HG02759 (cell line): Measurements from ENCODE around the gene EDA.
"Not testable (repeated sequence)": the region's sequence is repeated elsewhere in the genome, so short reads cannot be mapped to it uniquely, and the experiment has no call there.

Source experiments
- ATAC-seq: cut with Tn5 transposase; IDR thresholded peaks from one replicate; pipeline ENCODE4 v1.9.1; 2021; ENCODE audit warnings: mild to moderate bottlenecking, moderate library complexity; ENCODE audit not compliant: unreplicated experiment

EDA gene

GRCh38 chrX:69948276-69948797 lies 332.4 kb downstream of the EDA start:
- no peak for ATAC-seq

DNA sequence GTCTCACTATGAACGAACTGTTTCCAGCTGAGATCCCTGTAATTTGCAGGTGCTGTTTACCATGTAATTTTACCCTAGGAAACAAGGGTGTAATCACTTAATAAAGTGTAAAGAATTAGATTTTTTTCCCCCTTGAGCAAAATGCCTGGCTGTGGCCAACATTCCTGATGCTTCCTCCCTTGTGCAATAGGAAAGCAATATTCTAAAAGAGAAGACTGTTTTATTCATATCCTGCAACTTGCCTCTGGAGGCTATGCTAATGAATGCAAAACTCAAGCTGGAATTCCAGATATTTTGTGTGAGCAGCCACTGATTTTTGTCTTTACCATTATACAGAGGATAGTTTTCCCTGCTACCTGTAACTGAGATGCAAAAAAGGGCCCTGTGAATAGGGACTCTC lies 335.8 kb downstream of the EDA start:
- no peak for ATAC-seq

DNA sequence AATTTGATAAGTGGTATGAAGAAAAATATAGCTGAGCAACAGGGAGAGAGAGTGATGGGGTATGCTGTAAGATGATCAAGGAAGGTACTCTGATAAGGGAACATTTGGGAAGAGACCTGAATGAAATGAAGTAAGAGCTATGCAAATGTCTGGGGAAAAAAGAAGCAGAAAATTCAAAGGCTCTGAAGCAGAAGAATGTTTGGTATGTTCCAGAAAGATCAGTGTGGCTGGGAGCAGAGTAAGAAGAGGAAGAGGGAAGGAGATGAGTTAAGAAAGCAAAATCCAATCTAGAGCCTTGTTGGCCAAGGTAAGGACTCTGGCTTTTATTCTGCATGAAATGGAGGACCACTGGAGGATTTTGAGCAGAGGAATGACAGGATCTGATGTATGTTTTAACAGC lies 343.8 kb downstream of the EDA start:
- ATAC-seq: no peak

GRCh38 chrX:69961365-69962072 lies 345.6 kb downstream of the EDA start:
- ATAC-seq: no peak

- no peak for ATAC-seq
These were observed 353.0 kb downstream of the EDA start for GRCh38 chrX:69968950-69969349.

- no peak for ATAC-seq
These were observed 353.5 kb downstream of the EDA start for GRCh38 chrX:69969460-69969859.

- no peak for ATAC-seq
These were observed 371.8 kb downstream of the EDA start for GRCh38 chrX:69987691-69988090.

- ATAC-seq: no peak
These were observed 373.1 kb downstream of the EDA start for GRCh38 chrX:69988955-69989394.

GRCh38 chrX:69991685-69992084 lies 375.8 kb downstream of the EDA start:
- ATAC-seq: no peak

GRCh38 chrX:69993494-69993893 lies 377.6 kb downstream of the EDA start:
- no peak for ATAC-seq

DNA sequence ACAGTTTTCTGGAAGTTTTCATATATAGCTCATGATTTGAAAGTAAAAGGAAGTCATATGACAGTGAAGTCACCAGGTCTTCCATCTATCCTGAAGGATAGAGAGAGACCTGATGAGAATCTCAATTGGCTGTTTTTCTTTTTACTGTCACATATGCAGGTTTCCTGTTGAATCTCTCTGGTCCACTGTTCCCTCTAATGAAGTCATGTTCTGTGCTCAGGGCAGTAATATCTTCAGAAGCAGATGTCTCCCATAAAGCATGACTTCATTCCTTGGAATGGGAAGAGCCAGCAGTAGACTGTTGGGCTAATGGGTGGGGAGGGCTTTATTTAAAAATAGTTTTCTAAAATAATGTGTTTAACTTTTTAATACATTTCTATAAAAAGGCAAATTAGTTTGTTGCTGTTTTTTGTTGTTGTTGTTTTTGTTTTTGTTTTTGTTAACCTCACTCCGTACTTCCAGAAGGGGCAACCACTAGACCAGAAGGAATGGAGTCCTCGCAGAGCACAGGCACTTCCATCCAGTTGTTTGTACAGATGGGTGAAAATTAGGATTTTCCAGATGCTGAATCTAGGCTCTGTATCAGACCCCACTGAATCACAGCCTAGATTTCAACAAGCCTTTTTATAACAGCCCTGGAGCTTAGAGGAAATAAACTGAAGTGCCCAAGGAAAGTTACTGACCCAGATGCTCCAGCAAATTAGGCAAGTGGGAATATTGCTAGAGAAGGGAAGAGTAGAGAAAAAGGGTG lies 379.6 kb downstream of the EDA start:
- ATAC-seq: no peak

DNA sequence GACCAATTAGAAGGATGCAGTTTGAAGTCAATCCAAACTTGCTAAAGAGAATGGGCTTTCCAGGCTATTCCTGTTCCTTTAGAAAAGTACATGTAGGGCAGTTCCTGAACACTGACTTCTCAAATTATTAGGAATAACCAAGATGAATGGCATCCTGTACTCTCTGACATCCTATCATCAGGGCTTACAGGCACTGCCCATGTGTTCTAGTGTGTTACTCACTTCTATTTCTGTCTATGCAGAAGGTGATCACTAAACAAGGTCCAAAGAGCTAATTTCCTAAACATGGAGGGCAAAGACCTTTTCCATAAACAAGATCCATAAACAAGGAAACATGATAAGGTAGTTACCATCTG lies 380.2 kb downstream of the EDA start:
- ATAC-seq: no peak

DNA sequence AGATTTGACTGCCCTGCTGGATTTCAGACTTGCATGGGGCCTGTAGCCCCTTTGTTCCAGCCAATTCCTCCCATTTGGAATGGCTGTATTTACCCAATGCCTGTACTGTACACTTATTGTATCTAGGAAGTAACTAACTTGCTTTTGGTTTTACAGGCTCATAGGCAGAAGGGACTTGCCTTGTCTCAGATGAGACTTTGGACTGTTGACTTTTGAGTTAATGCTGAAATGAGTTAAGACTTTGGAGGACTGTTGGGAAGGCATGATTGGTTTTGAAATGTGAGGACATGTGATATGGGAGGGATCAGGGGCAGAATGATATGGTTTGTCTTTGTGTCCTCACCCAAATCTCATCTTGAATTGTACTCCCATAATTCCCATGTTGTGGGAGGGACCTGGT lies 382.4 kb downstream of the EDA start:
- ATAC-seq: not testable (repeated sequence)

DNA sequence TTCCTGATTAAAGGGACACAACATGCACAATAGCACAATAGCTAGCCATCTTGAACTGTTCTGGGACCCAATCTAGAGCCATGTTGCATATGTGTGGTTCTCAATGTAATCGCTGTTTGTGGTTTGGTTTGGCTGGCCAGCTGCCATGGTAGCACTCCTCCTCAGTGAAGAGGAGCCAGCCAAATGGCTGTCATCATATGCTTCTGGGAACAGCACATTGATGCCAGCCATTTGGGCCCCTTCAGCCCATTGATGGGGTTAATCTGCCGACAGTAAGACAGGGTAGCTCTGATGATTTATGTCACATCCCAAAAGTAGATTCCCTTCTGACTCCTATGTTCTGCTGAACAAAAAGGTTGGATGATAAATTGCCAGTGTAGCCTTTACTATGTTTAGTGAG lies 385.4 kb downstream of the EDA start:
- ATAC-seq: no peak

DNA sequence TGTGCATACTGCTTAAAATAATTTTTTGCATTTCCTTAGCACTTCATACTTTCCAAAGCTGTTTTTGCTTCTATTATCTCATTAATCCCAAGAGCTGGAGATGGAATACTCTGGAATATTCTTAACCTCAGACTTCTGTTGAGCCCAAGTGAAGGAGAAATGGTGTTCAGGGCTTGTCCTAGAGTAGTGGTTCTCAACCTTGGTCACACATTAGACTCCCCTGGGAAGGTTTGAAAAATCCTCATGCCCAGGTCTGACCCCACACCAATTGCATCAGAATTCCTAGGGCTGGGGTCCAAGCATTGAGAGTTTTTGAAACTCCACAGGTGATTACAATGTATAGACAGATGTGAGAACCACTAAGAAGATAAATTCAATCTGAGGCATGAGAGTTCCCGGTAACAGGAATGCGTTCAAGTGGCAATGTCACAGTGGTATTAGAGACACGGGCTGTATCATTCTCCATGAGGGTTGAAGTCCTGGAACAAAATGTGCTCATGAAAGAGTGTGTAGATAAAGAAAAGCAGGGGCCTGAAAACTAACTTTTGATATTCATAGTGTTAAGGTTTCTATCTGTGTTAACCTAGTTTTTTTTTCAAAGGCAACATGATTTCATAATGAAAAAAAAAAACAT lies 385.9 kb downstream of the EDA start:
- no peak for ATAC-seq

- ATAC-seq: no peak
These were observed 392.0 kb downstream of the EDA start for GRCh38 chrX:70007946-70008345.

GRCh38 chrX:70009049-70009448 lies 393.1 kb downstream of the EDA start:
- no peak for ATAC-seq

DNA sequence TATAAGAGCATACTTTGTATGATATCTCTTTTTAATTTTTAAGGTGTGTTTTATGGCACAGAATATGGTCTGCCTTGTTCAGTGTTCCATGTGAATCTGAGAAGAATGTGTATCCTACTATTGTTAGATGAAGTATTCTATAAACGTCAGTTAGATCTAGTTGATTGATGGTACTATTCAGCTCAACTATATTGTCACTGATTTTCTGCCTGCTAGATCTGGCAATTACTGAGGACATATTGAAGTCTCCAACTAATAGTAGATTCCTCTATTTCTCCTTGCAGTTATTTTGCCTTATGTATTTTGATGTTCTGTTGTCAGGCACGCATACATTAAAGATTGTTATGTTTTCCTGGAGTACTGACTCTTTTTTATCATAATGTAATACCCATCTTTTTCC lies 394.1 kb downstream of the EDA start:
- ATAC-seq: no peak

GRCh38 chrX:70012756-70013155 lies 396.8 kb downstream of the EDA start:
- ATAC-seq: no peak

- no peak for ATAC-seq
These were observed 397.8 kb downstream of the EDA start for GRCh38 chrX:70013466-70014381.

DNA sequence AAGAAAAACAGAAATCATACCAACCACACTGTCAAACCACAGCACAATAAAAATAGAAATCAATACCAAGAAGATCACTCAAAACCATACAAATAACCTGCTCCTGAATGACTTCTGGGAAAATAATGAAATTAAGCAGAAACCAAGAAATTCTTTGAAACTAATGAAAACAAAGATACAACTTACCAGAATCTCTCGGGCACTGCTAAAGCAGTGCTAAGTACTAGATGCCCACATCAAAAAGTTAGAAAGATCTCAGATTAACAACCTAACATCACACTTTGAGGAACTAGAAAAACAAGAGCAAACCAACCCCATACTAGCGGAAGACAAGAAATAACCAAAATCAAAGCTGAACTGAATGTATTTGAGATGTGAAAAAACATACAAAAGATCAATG lies 400.6 kb downstream of the EDA start:
- no peak for ATAC-seq
